Inflammatory macrophage treated with lipopolysaccharide for 1 hour (primary cell): ENCODE measurements around the gene CRISPLD2.

Experiments used
- DNase-seq, 2 donors: peaks; one replicate each; pipeline ENCODE4 v3.0.0-alpha.2; 2020 to 2022

The CRISPLD2 gene

GRCh38 chr16:84819644-84820304 is at the start of gene CRISPLD2:
Gene CRISPLD2, plus strand, starts transcription at chr16:84819985. Its CDS starts 18,511 bp downstream, at chr16:84838496.
- peak; percentile 88 to 93 for DNase-seq

GRCh38 chr16:84773312-84773711 is 46.5 kb upstream of the CRISPLD2 start:
- no peak for DNase-seq

- peak; percentile 70 to 71 for DNase-seq
These were observed 45.0 kb upstream of the CRISPLD2 start for GRCh38 chr16:84774810-84775209.

GRCh38 chr16:84775262-84775810 is 44.4 kb upstream of the CRISPLD2 start:
- DNase-seq, result no peak

- DNase-seq, result no peak
These were observed 42.4 kb upstream of the CRISPLD2 start for GRCh38 chr16:84777435-84777834.

GRCh38 chr16:84778720-84779119 is 41.1 kb upstream of the CRISPLD2 start:
- no peak for DNase-seq

- no peak for DNase-seq
These were observed 39.7 kb upstream of the CRISPLD2 start for GRCh38 chr16:84780063-84780462.

- DNase-seq, result no peak
These were observed 39.0 kb upstream of the CRISPLD2 start for GRCh38 chr16:84780544-84781376.

GRCh38 chr16:84782846-84783245 is 36.9 kb upstream of the CRISPLD2 start:
- DNase-seq, result no peak

GRCh38 chr16:84785843-84786581 is 33.8 kb upstream of the CRISPLD2 start:
- no peak for DNase-seq

- DNase-seq, result no peak
These were observed 33.1 kb upstream of the CRISPLD2 start for GRCh38 chr16:84786605-84787262.

- no peak for DNase-seq
These were observed 32.5 kb upstream of the CRISPLD2 start for GRCh38 chr16:84787263-84787622.

- DNase-seq, result no peak
These were observed 30.8 kb upstream of the CRISPLD2 start for GRCh38 chr16:84788920-84789391.

- DNase-seq, result no peak
These were observed 30.4 kb upstream of the CRISPLD2 start for GRCh38 chr16:84789431-84789830.

- DNase-seq, result no peak
These were observed 29.5 kb upstream of the CRISPLD2 start for GRCh38 chr16:84790301-84790700.

- DNase-seq, result no peak
These were observed 28.7 kb upstream of the CRISPLD2 start for GRCh38 chr16:84791088-84791487.

- no peak for DNase-seq
These were observed 28.3 kb upstream of the CRISPLD2 start for GRCh38 chr16:84791501-84791900.

- DNase-seq, result no peak
These were observed 25.6 kb upstream of the CRISPLD2 start for GRCh38 chr16:84794186-84794585.

GRCh38 chr16:84794626-84795025 is 25.2 kb upstream of the CRISPLD2 start:
- DNase-seq, result no peak

GRCh38 chr16:84795329-84796053 is 24.3 kb upstream of the CRISPLD2 start:
- DNase-seq, result peak; percentile 7 to 51

- DNase-seq, result no peak
These were observed 19.4 kb upstream of the CRISPLD2 start for GRCh38 chr16:84800158-84800978.
